Inflammatory macrophage (primary cell): ENCODE data around the gene FBXL13.
"Not testable (repeated sequence)": the region's sequence is repeated elsewhere in the genome, so short reads cannot be mapped to it uniquely, and the experiment has no call there.

ENCODE experiments used
- DNase-seq, 2 donors: peaks; one replicate each; pipeline ENCODE4 v3.0.0-alpha.2; 2020 to 2022

Gene FBXL13

GRCh38 chr7:102811942-102812678 lies 262.5 kb downstream of the FBXL13 start:
- DNase-seq = peak; percentile 30 to 60

GRCh38 chr7:102810916-102811315 lies 263.7 kb downstream of the FBXL13 start:
- DNase-seq = no peak

GRCh38 chr7:102806613-102807012 lies 268.0 kb downstream of the FBXL13 start:
- no peak for DNase-seq

GRCh38 chr7:102795987-102796595 lies 278.5 kb downstream of the FBXL13 start:
- DNase-seq = not testable (repeated sequence)

- peak in 1 of 2 donors; percentile 27 for DNase-seq
These were observed 280.0 kb downstream of the FBXL13 start for GRCh38 chr7:102794567-102794966.

GRCh38 chr7:102791831-102792230 lies 282.8 kb downstream of the FBXL13 start:
- DNase-seq = not testable (repeated sequence)

GRCh38 chr7:102791367-102791766 lies 283.2 kb downstream of the FBXL13 start:
- not testable (repeated sequence) for DNase-seq

- DNase-seq = not testable (repeated sequence)
These were observed 284.1 kb downstream of the FBXL13 start for GRCh38 chr7:102790364-102791100.

- not testable (repeated sequence) for DNase-seq
These were observed 285.8 kb downstream of the FBXL13 start for GRCh38 chr7:102788770-102789169.

- not testable (repeated sequence) for DNase-seq
These were observed 293.7 kb downstream of the FBXL13 start for GRCh38 chr7:102780926-102781325.

- DNase-seq = not testable (repeated sequence)
These were observed 295.9 kb downstream of the FBXL13 start for GRCh38 chr7:102778663-102779062.

GRCh38 chr7:102776217-102776616 lies 298.4 kb downstream of the FBXL13 start:
- DNase-seq = not testable (repeated sequence)

- DNase-seq = not testable (repeated sequence)
These were observed 304.1 kb downstream of the FBXL13 start for GRCh38 chr7:102770467-102770866.

GRCh38 chr7:102769657-102770192 lies 304.9 kb downstream of the FBXL13 start:
- not testable (repeated sequence) for DNase-seq

- DNase-seq = not testable (repeated sequence)
These were observed 311.2 kb downstream of the FBXL13 start for GRCh38 chr7:102763295-102763905.
